ENCODE results near the gene MFAP2.

DNA sequence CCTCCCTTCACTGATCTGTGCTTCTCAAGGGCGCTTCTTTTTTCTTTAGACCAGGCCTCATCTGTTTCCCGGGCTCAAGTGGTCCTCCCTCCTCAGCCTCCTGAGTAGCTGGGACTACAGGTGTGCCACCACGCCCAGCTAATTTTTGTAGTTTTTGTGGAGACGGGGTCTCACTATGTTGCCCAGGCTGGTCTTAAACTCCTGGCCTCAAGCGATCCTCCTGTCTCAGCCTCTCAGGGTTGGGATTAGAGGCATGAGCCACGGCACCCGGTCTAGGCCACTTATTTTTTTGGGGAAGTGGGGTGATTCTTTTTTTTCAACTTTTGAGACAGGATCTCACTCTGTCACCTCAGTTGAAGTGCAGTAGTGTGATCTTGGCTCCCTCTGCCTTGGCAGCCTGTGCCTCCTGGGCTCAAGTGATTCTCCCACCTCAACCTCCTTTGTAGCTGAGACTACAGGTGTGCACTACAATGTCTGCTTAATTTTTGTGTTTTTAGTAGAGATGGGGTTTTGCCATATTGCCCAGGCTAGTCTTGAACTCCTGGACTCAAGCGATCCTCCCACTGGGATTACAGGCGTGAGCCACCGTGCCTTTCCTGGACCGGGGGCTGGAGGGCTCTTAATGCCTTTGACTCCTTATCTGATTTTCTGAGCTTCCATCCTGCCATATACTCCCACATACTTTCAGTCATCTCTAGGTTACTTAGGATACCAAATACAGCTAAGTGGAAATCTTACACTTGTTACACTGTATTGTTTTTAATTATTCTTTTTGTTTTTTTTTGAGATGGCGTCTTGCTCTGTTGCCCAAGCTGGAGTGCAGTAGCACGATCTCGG is 18.9 kb downstream of the MFAP2 start:
- no peak for TF ChIP-seq POLR2A (IDR thresholded peaks at IDR 0.05; ENCODE audit: low read length)
- no peak for TF ChIP-seq GATA1 (IDR thresholded peaks at IDR 0.05; ENCODE audit: low read depth, low read length)

Data from erythroblast (primary cell).